Stimulated activated CD4-positive, alpha-beta T cell treated with anti-CD3 and anti-CD28 coated beads, Interleukin-1b, Interleukin-23, amount 100 ng/mL, for 1 hour (primary cell): ENCODE data around the gene POLR3GL.

ENCODE experiments used
- DNase-seq, 2 donors: peaks; one replicate each; pipeline ENCODE4 v3.0.0-alpha.2; 2020; ENCODE audit warnings: low read depth in 2 of 2

POLR3GL gene

GRCh38 chr1:145992958-145993617 is 28.6 kb downstream of the POLR3GL start:
- no peak for DNase-seq

- no peak for DNase-seq
These were observed 29.3 kb downstream of the POLR3GL start for GRCh38 chr1:145993618-145994390.

- DNase-seq, result no peak
These were observed 30.1 kb downstream of the POLR3GL start for GRCh38 chr1:145994391-145995120.

- no peak for DNase-seq
These were observed 30.8 kb downstream of the POLR3GL start for GRCh38 chr1:145995148-145995881.

- no peak for DNase-seq
These were observed 31.5 kb downstream of the POLR3GL start for GRCh38 chr1:145995964-145996432.

- DNase-seq, result peak; percentile 78 to 81
These were observed 32.0 kb downstream of the POLR3GL start, which contains the start of gene TXNIP for GRCh38 chr1:145996433-145997015. Gene TXNIP (minus strand): TSS chr1:145996579. CDS start chr1:145996266, 313 bp downstream.

GRCh38 chr1:145997016-145997717 is 32.7 kb downstream of the POLR3GL start:
- DNase-seq, result peak; percentile 24 to 28

GRCh38 chr1:145997718-145998023 is 33.2 kb downstream of the POLR3GL start:
- DNase-seq, result no peak

- no peak for DNase-seq
These were observed 35.0 kb downstream of the POLR3GL start for GRCh38 chr1:145999321-146000024.

GRCh38 chr1:146001709-146002108 is 37.2 kb downstream of the POLR3GL start:
- DNase-seq, result no peak

GRCh38 chr1:146007489-146008133 is 43.1 kb downstream of the POLR3GL start:
- no peak for DNase-seq

- no peak for DNase-seq
These were observed 45.7 kb downstream of the POLR3GL start for GRCh38 chr1:146010126-146010738.

GRCh38 chr1:146012703-146013558 is 48.4 kb downstream of the POLR3GL start:
- DNase-seq, result peak in 1 of 2 donors; percentile 23

GRCh38 chr1:146013559-146013922 is 49.1 kb downstream of the POLR3GL start:
- DNase-seq, result no peak

GRCh38 chr1:146016891-146017290 is 52.4 kb downstream of the POLR3GL start:
- no peak for DNase-seq

GRCh38 chr1:146019231-146020057 is 55.0 kb downstream of the POLR3GL start:
- DNase-seq, result no peak
